K562 (cell line): Measurements from ENCODE around the gene UBR3. TPM values are rescaled to one million over a fixed set of nuclear protein-coding genes. Genes with fewer than 3 reads are reported as not detected.
A peak's percentile ranks its signal among the peaks of the same experiment; 100 is the strongest.

Experiments
- ARID1B ChIP-seq: fragments of 450-650 bp; IDR thresholded peaks from 2 replicates; pipeline ENCODE4 v1.6.1; 2016; ENCODE audit warnings: antibody characterized with exemption, mild to moderate bottlenecking, inconsistent platforms
- ATF7 ChIP-seq: fragments of 450-650 bp; IDR thresholded peaks from 2 replicates; pipeline ENCODE4 v1.7.1; 2014; ENCODE audit warnings: mild to moderate bottlenecking, moderate library complexity
- CBFA2T2 ChIP-seq: fragments of 450-650 bp; conservative IDR thresholded peaks from 2 replicates; pipeline ENCODE4 v1.6.1; 2017; ENCODE audit warnings: mild to moderate bottlenecking
- CCNT2 ChIP-seq: IDR thresholded peaks from 2 replicates; pipeline ENCODE4 v1.6.1; 2011; ENCODE audit warnings: borderline replicate concordance, low read depth, mild to moderate bottlenecking, moderate library complexity, mixed read lengths, low read length; ENCODE audit not compliant: insufficient read length; ENCODE audit errors: extremely low read depth
- E2F8 ChIP-seq: fragments of 450-650 bp; IDR thresholded peaks from 2 replicates; pipeline ENCODE4 v1.7.1; 2018; ENCODE audit warnings: mild to moderate bottlenecking, low read depth; ENCODE audit not compliant: partially characterized antibody
- EP300 ChIP-seq: IDR thresholded peaks from 2 replicates; pipeline ENCODE4 v1.6.1; 2012; ENCODE audit warnings: low read length, improper control_type of control experiment
- FOSL1 ChIP-seq: fragments of 200-800 bp; sonication (Bioruptor generic); conservative IDR thresholded peaks from 2 replicates; pipeline ENCODE4 v1.6.1; 2016; ENCODE audit warnings: missing genetic modification characterization, missing compliant biosample characterization
- HDAC3 ChIP-seq: fragments of 450-650 bp; IDR thresholded peaks from 2 replicates; pipeline ENCODE4 v1.6.1; 2018; ENCODE audit warnings: borderline replicate concordance, mild to moderate bottlenecking, moderate library complexity; ENCODE audit not compliant: partially characterized antibody
- MEF2A ChIP-seq: IDR thresholded peaks from 2 replicates; pipeline ENCODE4 v1.6.1; 2011; ENCODE audit warnings: low read depth, mild to moderate bottlenecking, low read length, moderate library complexity; ENCODE audit not compliant: control insufficient read depth
- NFE2 ChIP-seq: IDR thresholded peaks from 2 replicates; pipeline ENCODE4 v1.6.1; 2014; ENCODE audit warnings: antibody characterized with exemption, low read depth
- NFRKB ChIP-seq: fragments of 450-650 bp; IDR thresholded peaks from 2 replicates; pipeline ENCODE4 v1.6.1; 2016; ENCODE audit warnings: low read depth
- POLR2AphosphoS5 ChIP-seq: IDR thresholded peaks from 2 replicates; pipeline ENCODE4 v1.6.1; 2011; ENCODE audit warnings: mild to moderate bottlenecking, low read depth, low read length, moderate library complexity; ENCODE audit not compliant: control insufficient read depth, insufficient read depth
- RCOR1 ChIP-seq, 2 experiments: IDR thresholded peaks; 2 replicates each; pipeline ENCODE4 v1.6.1; 2012; ENCODE audit warnings: low read depth in 2 of 2, low read length in 2 of 2, borderline replicate concordance in 1 of 2, improper control_type of control experiment in 1 of 2
- SMARCC2 ChIP-seq: fragments of 450-650 bp; IDR thresholded peaks from 2 replicates; pipeline ENCODE4 v1.6.1; 2017; ENCODE audit warnings: antibody characterized with exemption, moderate library complexity, mild to moderate bottlenecking, low read depth
- SMARCE1 ChIP-seq: fragments of 450-650 bp; IDR thresholded peaks from 2 replicates; pipeline ENCODE4 v1.7.1; 2016; ENCODE audit warnings: mild to moderate bottlenecking
- SUPT5H ChIP-seq: fragments of 450-650 bp; IDR thresholded peaks from 2 replicates; pipeline ENCODE4 v1.6.1; 2016
- TAL1 ChIP-seq: fragments of 450-650 bp; IDR thresholded peaks from 2 replicates; pipeline ENCODE4 v1.6.1; 2016; ENCODE audit warnings: mild to moderate bottlenecking
- TCF3 ChIP-seq: sonication (generic); formaldehyde crosslinking; IDR thresholded peaks from 2 replicates; pipeline ENCODE4 v1.4.0; 2020; ENCODE audit warnings: mild to moderate bottlenecking, missing genetic modification reagents
- TCF7L2 ChIP-seq: fragments of 150-350 bp; IDR thresholded peaks from 2 replicates; pipeline ENCODE4 v1.6.1; 2016; ENCODE audit warnings: low read depth, mild to moderate bottlenecking, low read length, moderate library complexity
- THAP12 ChIP-seq: fragments of 250-450 bp; sonication (Bioruptor Pico); IDR thresholded peaks from 2 replicates; pipeline ENCODE4 v1.9.0; 2021; ENCODE audit warnings: mild to moderate bottlenecking, inconsistent platforms
- TSC22D4 ChIP-seq: fragments of 450-650 bp; IDR thresholded peaks from 2 replicates; pipeline ENCODE4 v1.6.1; 2016; ENCODE audit warnings: missing genetic modification characterization, missing biosample characterization, control low read depth
- VEZF1 ChIP-seq: fragments of 200-800 bp; sonication (Bioruptor generic); IDR thresholded peaks from 2 replicates; pipeline ENCODE4 v1.6.1; 2017; ENCODE audit warnings: missing genetic modification characterization, missing compliant biosample characterization
- ZNF184 ChIP-seq: sonication (generic); formaldehyde crosslinking; IDR thresholded peaks from 2 replicates; pipeline ENCODE4 v1.5.0; 2020; ENCODE audit warnings: missing genetic modification reagents
- polyA plus RNA-seq, 8 experiments: library from polyadenylated mRNA; depleted of rRNA in 4 of 8; stranded (reverse) in 5 of 8; unstranded in 3 of 8; fragments of >200 nt; fragmentation: Nextera tagmentation in 2 of 8; fragmentation: Illumina TruSeq in 1 of 8; extraction: Ambion mirVana in 2 of 8; extraction: Trizol in 1 of 8; gene quantifications; 2 replicates each; pipeline versions ENCODE4 v1.2.1 to v1.2.3, GENCODE V29; 2011 to 2014; ENCODE audit warnings: inconsistent platforms in 1 of 8, missing spikeins in 1 of 8
- total RNA-seq, 7 experiments: library from RNA; depleted of rRNA in 6 of 7; stranded (reverse); fragments of >200 nt in 6 of 7; fragmentation: Illumina TruSeq in 2 of 7; extraction: Trizol in 2 of 7; gene quantifications; 2 replicates each; pipeline versions ENCODE4 v1.2.1 to v1.2.3, GENCODE V29; 2011 to 2021; ENCODE audit warnings: low replicate concordance in 1 of 7

UBR3 gene
- total and polyA plus RNA-seq, 9 of the 15 experiments (the other 6 are each of a cell fraction or from before 2014, with no cell fraction given), result 14.4 to 63.5 (median 40.4) TPM

GRCh38 chr2:170052151-170052550, 224.9 kb downstream of the UBR3 start (continued):
- TF ChIP-seq TCF3 (CRISPR knock-in tag) (peak; percentile 90), FOSL1 (tag) (peak; percentile 95), TSC22D4 (no peak), NFE2 (no peak; the same call in 1 of the 2 replicates), TAL1 (peak; percentile 79), EP300 (peak; percentile 76), RCOR1 (IDR thresholded peaks at IDR 0.05; ENCODE audit: borderline replicate concordance in 1 of 2, low read depth in 2 of 2, low read length in 2 of 2) (peak in 1 of 2 experiments; percentile 71; a peak in 2 of 4 replicates), TCF7L2 (no peak), SMARCE1 (peak; percentile 85), VEZF1 (CRISPR knock-in tag) (0 out of 2 replicates have a peak, but pooled peaks have one; percentile 28), ARID1B (peak; percentile 90), E2F8 (no peak), SMARCC2 (peak; percentile 86), CCNT2 (peak; percentile 51), MEF2A (peak; percentile 71; the same call in 1 of the 2 replicates), ATF7 (peak; percentile 53; the same call in 1 of the 2 replicates), POLR2AphosphoS5 (0 out of 2 replicates have a peak, but pooled peaks have one; percentile 23), NFRKB (no peak), CBFA2T2 (peak; percentile 74), HDAC3 (peak; percentile 45), SUPT5H (no peak), ZNF184 (CRISPR knock-in tag) (no peak), THAP12 (CRISPR knock-in tag) (no peak)
